Lower leg skin (tissue), 4 donors: Measurements from ENCODE around the gene SELPLG. TPM values are rescaled to one million over a fixed set of nuclear protein-coding genes. Genes with fewer than 3 reads are reported as not detected.

ENCODE experiments used
- DNase-seq, 2 donors: peaks; one replicate each; pipeline ENCODE4 v3.0.0-alpha.2; 2019; ENCODE audit warnings: low spot score in 2 of 2
- H3K4me3 ChIP-seq: fragments of 200-600 bp; sonication (generic); 2 replicates; pipeline ENCODE4 v1.5.1; 2017; ENCODE audit warnings: mild to moderate bottlenecking, low read depth; ENCODE audit not compliant: poor library complexity, severe bottlenecking
- POLR2A ChIP-seq, 2 donors: fragments of 450-650 bp; IDR thresholded peaks; one replicate each; pipeline ENCODE4 v1.6.1; 2016 to 2017; ENCODE audit warnings: antibody characterized with exemption in 2 of 2, mild to moderate bottlenecking in 1 of 2, moderate library complexity in 1 of 2
- WGBS, 2 donors: methylation state at CpG; one replicate each; pipeline ENCODE4 v1.1.5; 2018; 5-methylcytosine and 5-hydroxymethylcytosine counted together
- intact Hi-C: fragments of 100-400 bp; cut with DNase I; formaldehyde crosslinking; loops from one replicate; pipeline ENCODE4 v1.15.0; 2023; ENCODE audit warnings: low total_unique reads
- total RNA-seq, 4 donors: library from RNA; depleted of rRNA; stranded (reverse); fragments of >200 nt; gene quantifications; one replicate each; pipeline ENCODE4 v1.1.0, GENCODE V29; 2016
- TF ChIP-seq, protein P1 (sequence below), 3 donors: fragments of 450-650 bp; IDR thresholded peaks; one replicate each; pipeline ENCODE4 v1.5.1; 2016; ENCODE audit warnings: antibody characterized with exemption in 3 of 3, mild to moderate bottlenecking in 3 of 3, moderate library complexity in 2 of 3

Gene SELPLG
- total RNA-seq, 4 donors from 2014 or later, result 1.2 to 4.6 (median 3.0) TPM

DNA sequence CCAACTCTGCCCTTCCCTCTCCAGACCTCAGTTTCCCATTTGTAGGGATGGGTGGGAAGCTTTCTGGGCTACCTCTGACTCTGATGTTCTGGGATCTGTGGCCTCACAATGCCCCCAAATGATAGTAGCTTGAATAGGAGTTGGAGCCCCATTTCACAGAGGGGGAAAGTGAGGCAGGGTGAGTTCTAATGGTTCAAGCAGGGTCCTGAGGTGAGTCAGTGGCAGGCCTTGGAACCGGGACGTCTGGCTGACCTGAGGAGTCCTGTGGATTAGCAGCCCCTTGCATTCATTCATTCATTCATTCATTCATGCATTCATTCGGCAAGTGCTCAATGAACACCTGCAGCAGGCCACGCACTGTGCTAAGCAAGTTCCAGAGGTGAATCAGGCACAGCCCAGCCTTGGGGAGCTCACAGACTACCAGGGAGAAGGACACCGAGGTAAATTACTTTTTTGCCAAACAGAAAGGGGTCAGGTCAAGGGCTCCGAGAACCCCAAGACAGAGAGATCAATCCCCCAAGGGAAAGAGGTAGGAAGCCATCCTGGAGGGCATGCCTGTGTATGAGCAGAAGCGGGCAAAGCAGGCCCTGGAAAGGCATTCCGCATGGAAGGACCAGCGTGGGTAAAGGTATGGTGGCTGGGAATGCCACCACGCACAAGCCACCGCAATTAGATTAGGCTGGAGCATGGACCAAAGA is 35.0 kb downstream of the SELPLG start:
- intact Hi-C loops, result no loop called here
- TF ChIP-seq POLR2A (IDR thresholded peaks at IDR 0.05), result no peak
- TF ChIP-seq, protein P1, sequence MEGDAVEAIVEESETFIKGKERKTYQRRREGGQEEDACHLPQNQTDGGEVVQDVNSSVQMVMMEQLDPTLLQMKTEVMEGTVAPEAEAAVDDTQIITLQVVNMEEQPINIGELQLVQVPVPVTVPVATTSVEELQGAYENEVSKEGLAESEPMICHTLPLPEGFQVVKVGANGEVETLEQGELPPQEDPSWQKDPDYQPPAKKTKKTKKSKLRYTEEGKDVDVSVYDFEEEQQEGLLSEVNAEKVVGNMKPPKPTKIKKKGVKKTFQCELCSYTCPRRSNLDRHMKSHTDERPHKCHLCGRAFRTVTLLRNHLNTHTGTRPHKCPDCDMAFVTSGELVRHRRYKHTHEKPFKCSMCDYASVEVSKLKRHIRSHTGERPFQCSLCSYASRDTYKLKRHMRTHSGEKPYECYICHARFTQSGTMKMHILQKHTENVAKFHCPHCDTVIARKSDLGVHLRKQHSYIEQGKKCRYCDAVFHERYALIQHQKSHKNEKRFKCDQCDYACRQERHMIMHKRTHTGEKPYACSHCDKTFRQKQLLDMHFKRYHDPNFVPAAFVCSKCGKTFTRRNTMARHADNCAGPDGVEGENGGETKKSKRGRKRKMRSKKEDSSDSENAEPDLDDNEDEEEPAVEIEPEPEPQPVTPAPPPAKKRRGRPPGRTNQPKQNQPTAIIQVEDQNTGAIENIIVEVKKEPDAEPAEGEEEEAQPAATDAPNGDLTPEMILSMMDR (IDR thresholded peaks at IDR 0.05), result no peak

DNA sequence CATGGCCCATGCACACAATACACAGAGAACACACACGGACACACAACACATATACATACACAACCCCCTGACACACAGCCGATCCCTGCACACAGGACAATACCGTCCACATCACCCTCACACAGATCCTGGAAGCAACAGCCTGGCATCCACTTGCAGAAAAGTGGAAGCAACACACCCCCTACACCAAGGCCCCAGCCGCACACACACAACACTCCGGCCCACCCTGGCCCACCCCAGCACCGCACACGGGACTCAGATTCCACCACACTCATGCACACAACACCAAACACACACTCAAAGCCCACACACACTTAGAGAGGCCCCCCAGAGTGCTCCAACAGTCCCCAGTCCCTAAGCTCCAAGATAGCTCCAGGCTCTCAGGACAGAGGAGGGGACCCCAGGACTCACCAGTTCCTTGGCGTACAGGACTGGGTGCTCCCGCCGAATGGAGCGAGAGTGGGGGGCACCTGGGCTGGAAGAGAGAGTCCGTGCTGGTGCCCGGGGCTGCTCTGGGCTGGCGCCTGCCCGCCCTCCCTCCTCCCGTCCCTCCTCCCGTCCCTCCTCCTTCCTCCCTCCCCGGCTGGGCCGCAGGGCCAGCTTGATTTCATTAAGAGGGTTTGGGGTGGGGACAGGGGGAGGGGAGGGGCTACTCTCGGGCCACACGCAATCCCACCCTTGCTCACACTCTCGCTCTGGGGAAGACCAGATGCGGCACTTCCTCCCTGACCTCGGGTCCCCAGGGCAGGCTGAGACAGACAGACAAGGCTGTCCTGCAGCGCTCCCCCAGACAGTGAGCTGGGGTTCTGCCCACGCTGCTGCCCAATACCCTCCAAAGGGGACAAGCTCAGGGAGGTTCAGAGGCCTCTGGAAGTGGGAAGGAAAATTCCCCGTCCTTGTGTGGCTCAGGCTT is 35.9 kb downstream of the SELPLG start, which contains the start of gene TMEM119:
Gene TMEM119, minus strand, starts transcription at position 526 of the 913 bp plus-strand sequence. CDS start 5,701 bp downstream, outside the sequence.
- intact Hi-C loops, result no loop called here
- WGBS, 2 donors, result 22 to 36% methylated on average over 20 to 25 of the region's 27 CpGs
- TF ChIP-seq, protein P1 (IDR thresholded peaks at IDR 0.05), result no peak
- TF ChIP-seq POLR2A (IDR thresholded peaks at IDR 0.05), result no peak
- peak in 1 of 2 donors; percentile 90 for DNase-seq
- no peak within 1 kb of the TSS for H3K4me3 ChIP-seq

More for the DNA sequence above, 35.0 kb downstream of the SELPLG start:
- 86 to 87% methylated on average over 11 of the region's 11 CpGs for WGBS, 2 donors
- DNase-seq, result no peak
- H3K4me3 ChIP-seq, result no peak overlapping the region

DNA sequence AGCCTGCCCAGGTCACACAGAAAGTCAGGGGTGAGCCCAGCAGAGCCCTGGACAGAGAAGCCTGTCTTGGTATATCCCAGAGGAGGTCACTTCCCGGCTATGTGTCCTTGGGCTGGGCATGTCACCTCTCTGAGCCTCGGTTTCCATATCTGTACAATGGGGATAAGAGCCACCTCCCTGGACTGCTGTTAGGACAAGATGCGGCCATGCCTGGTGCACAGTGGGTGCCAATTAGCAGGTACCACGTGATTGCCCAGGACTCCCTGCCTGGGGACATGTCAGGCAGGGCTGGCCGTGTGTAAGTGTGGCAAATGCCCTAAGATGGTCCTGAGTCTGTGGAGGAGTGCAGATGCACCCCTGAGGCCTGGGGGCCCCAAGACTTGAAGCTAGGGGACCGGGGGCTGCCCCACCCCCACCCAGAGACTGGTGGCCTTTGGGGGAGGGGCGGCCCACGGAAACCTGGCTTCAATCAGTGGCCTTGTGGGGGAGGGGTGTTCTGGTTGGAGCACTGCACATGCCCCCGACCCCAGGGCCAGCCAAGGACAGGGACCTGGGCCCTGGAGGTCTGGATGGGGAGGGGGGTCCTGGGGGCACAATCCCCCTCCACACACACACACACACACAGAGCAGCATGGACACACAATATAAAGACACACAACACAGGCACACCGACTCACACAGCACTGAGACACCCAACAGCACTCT is 36.7 kb downstream of the SELPLG start:
- intact Hi-C loops, result no loop called here
- no peak for DNase-seq
- WGBS, 2 donors, result 48 to 66% methylated on average over 6 to 10 of the region's 10 CpGs
- no peak overlapping the region for H3K4me3 ChIP-seq
- TF ChIP-seq, protein P1 (IDR thresholded peaks at IDR 0.05), result no peak
- TF ChIP-seq POLR2A (IDR thresholded peaks at IDR 0.05), result no peak

DNA sequence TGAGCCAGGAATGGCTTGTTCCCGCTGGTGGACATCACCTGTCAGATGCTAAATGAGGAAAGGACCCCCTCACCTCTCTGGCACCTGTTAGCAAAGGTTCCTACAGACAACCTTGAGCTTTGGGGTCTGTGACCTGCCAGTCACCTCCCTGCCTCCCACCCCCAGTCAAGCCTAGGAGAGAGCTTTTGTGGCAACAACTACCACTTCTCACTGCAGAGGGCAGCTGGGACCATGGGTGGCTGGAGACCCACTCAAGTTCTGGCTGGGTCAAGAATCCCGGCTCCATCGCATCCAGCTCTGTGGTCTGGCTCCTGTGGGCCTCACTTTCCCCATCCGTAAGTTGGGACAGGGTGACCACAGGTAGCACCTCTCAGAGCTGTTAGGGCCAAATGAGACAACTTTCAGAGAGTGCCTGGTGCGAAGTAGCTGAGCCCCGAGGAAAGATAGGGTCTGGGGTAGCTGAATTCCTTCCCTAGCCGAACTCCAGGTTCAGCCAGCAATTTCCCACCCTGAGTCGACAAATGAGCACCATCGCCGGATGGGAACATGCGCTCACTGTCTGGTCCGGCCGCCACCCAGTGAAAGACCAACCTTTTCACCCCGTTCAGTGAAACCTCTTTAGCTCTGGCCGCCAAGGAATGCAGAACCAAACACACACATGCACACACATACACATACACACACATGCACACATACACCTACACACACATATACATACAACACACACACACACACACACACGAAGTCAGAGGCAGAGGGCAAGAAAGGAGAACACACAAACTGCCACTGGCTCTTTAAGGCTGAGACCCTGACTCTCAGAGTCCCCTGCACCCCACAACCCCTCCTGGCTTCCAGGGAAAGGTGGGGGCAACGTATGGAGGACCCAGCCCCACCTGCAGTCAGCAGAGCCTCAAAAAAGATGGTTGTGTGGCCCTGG is 37.7 kb downstream of the SELPLG start:
- no peak overlapping the region for H3K4me3 ChIP-seq
- DNase-seq, result no peak
- intact Hi-C loops, result no loop called here
- no peak for TF ChIP-seq POLR2A (IDR thresholded peaks at IDR 0.05)
- TF ChIP-seq, protein P1 (IDR thresholded peaks at IDR 0.05), result no peak
- 67 to 72% methylated on average over 16 to 17 of the region's 17 CpGs for WGBS, 2 donors
